Activated CD8-positive, alpha-beta memory T cell treated with anti-CD3 and anti-CD28 coated beads, Interleukin-2, amount 50 U/mL, for 4 hours (primary cell): ENCODE measurements around the gene SUV39H2.
"Not testable (repeated sequence)": the region's sequence is repeated elsewhere in the genome, so short reads cannot be mapped to it uniquely, and the experiment has no call there.

Experiments
- DNase-seq: peaks from one replicate; pipeline ENCODE4 v3.0.0-alpha.2; 2020

SUV39H2 gene

GRCh38 chr10:14938971-14939370, 60.3 kb downstream of the SUV39H2 start:
- not testable (repeated sequence) for DNase-seq

- DNase-seq, result not testable (repeated sequence)
These were observed 63.7 kb downstream of the SUV39H2 start for GRCh38 chr10:14942147-14942949.

DNA sequence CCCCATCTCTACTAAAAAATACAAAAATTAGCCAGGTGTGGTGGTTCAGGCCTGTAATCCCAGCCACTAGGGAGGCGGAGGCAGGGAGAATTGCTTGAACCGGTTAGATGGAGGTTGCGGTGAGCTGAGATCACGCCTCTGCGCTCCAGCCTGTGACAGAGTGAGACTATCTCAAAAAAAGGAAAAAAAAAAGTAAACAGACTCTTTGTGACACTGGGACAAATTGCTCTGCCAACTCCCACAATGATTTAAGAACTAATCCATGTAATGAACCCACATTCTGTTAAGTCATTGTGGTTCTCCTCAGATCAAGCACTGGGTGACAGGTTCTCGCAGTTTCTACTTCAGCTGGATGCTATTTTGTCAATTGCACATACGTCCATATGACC, 64.3 kb downstream of the SUV39H2 start:
- not testable (repeated sequence) for DNase-seq

GRCh38 chr10:14945108-14945507, 66.4 kb downstream of the SUV39H2 start:
- no peak for DNase-seq

DNA sequence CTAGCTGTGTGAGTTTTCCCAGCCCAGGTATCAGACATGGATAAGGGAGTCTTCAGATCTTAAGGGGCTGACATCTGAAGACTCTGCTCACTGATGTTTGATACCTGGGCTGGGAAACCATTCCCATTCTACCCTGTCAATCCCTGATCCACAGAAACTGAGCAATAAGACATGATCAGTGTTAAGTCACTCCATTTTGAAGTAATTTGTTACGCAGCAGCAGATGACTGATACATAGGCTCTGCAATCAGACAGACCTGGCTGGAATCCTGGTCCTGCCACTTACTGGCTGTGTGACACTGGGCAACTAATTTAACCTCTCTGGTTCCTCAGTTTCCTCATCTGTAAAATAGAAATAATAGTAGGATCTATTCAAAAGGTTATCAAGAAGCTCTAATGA, 68.6 kb downstream of the SUV39H2 start:
- no peak for DNase-seq

GRCh38 chr10:14949291-14949690, 70.6 kb downstream of the SUV39H2 start:
- DNase-seq, result no peak

DNA sequence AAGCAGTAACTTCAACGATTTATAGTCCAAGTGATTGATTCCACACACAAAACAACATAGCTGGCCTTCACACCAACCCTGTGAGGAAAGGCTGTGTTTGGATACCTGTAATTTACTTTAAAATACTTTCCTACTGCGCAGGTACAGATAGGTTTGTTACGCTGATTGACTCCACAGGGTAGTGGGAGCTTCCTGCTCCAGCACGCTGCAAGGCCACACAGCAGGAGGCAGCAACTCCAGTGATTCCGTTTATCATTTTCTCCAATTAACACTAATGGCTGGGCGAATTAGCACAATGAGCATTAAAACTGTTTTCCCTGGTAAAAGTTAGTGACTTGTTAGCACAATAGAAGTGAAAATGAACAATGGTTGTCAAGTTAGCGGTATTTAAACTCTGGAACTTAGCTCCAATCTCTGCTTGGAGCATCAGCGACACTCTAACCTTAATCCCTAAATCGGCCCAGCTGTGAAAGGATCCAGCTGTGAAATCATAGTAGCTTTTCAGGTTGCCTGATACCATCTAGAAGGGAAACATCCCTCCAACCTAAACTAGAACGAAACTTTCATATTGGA, 74.3 kb downstream of the SUV39H2 start:
- no peak for DNase-seq

DNA sequence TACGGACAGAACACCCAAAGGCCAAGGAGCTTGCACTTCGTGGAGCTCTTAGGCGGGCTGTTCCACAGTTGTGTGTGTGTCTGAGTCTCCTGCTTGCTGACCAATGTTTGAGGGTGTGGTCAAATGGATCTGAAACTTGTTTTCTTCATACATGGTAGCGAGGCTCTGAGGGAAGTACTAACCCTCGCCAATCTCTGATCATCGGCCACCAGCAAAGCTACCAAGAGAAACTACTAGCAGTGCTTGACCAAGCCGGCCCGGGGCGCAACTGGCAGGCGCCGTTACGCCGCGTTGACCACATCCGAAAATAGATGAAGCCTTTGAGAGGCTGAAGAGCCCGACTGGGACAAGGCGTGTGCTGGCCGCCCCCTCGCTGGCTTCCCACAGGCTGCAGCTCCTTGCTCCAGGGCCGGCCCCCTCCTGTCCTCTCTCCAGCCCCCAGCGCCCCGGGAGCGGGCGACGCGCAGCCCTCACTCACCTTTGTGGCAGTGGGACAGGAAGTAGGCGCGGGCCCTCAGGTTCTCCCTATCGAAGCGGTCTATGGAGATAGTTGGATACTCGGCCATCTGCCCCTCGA, 74.8 kb downstream of the SUV39H2 start:
- DNase-seq, result no peak
